Mammary epithelial cell (primary cell): ENCODE measurements around the gene SMIM30.

Experiments
- EZH2 ChIP-seq: IDR thresholded peaks from 2 replicates; pipeline ENCODE4 v1.6.1; 2012; ENCODE audit warnings: low read length, inconsistent platforms, borderline replicate concordance
- TF ChIP-seq, protein P1 (sequence below), 2 donors: IDR thresholded peaks in 1 of 2; conservative IDR thresholded peaks in 1 of 2; 2 replicates each; pipeline ENCODE4 v1.5.1; 2011 to 2012; ENCODE audit warnings: inconsistent platforms in 2 of 2, low read length in 2 of 2, mild to moderate bottlenecking in 2 of 2, control low read depth in 1 of 2, low read depth in 1 of 2; ENCODE audit not compliant: insufficient read depth in 1 of 2; ENCODE audit errors: extremely low read depth in 1 of 2

- TF ChIP-seq, protein P1, sequence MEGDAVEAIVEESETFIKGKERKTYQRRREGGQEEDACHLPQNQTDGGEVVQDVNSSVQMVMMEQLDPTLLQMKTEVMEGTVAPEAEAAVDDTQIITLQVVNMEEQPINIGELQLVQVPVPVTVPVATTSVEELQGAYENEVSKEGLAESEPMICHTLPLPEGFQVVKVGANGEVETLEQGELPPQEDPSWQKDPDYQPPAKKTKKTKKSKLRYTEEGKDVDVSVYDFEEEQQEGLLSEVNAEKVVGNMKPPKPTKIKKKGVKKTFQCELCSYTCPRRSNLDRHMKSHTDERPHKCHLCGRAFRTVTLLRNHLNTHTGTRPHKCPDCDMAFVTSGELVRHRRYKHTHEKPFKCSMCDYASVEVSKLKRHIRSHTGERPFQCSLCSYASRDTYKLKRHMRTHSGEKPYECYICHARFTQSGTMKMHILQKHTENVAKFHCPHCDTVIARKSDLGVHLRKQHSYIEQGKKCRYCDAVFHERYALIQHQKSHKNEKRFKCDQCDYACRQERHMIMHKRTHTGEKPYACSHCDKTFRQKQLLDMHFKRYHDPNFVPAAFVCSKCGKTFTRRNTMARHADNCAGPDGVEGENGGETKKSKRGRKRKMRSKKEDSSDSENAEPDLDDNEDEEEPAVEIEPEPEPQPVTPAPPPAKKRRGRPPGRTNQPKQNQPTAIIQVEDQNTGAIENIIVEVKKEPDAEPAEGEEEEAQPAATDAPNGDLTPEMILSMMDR (conservative IDR thresholded peaks at IDR 0.05 in 1 of 2, IDR thresholded peaks at IDR 0.05 in 1 of 2; ENCODE audit: extremely low read depth in 1 of 2, insufficient read depth in 1 of 2, low read depth in 1 of 2, low read length in 2 of 2): no peak
- no peak for TF ChIP-seq EZH2
These were observed 41.7 kb downstream of the SMIM30 start for GRCh38 chr7:113076703-113077102.
